Breast epithelium (tissue), 3 donors: ENCODE measurements around the gene DALRD3.

Source experiments
- CTCF ChIP-seq, 3 donors: fragments of 450-650 bp; IDR thresholded peaks; one replicate each; pipeline ENCODE4 v1.5.1; 2016 to 2017; ENCODE audit warnings: antibody characterized with exemption in 3 of 3, mild to moderate bottlenecking in 3 of 3, moderate library complexity in 3 of 3
- POLR2A ChIP-seq: fragments of 450-650 bp; IDR thresholded peaks from one replicate; pipeline ENCODE4 v1.6.1; 2016; ENCODE audit warnings: antibody characterized with exemption, mild to moderate bottlenecking, moderate library complexity

GRCh38 chr3:49007068-49007770 is 11.2 kb downstream of the DALRD3 start, which contains the start of gene WDR6:
- TF ChIP-seq CTCF (IDR thresholded peaks at IDR 0.05) (peak in 2 of 3 donors; percentile 47 to 48), POLR2A (peak; percentile 40)
